Fibroblast of mammary gland (primary cell): Measurements from ENCODE around the gene PDE3A.
A peak's percentile ranks its signal among the peaks of the same experiment; 100 is the strongest.
"Not testable (repeated sequence)": the region's sequence is repeated elsewhere in the genome, so short reads cannot be mapped to it uniquely, and the experiment has no call there.

Experiments
- DNase-seq: peaks from one replicate; pipeline ENCODE4 v3.0.0-alpha.2; 2010; ENCODE audit warnings: low read depth
- H3K4me3 ChIP-seq: 2 replicates; pipeline ENCODE4 v1.5.1; 2011; ENCODE audit warnings: low read depth, mild to moderate bottlenecking, low read length, moderate library complexity; ENCODE audit not compliant: control insufficient read depth
- TF ChIP-seq, protein P1 (sequence below): conservative IDR thresholded peaks from 2 replicates; pipeline ENCODE4 v1.5.1; 2011; ENCODE audit warnings: low read depth, low read length, inconsistent platforms; ENCODE audit not compliant: control insufficient read depth, insufficient read depth

PDE3A gene

DNA sequence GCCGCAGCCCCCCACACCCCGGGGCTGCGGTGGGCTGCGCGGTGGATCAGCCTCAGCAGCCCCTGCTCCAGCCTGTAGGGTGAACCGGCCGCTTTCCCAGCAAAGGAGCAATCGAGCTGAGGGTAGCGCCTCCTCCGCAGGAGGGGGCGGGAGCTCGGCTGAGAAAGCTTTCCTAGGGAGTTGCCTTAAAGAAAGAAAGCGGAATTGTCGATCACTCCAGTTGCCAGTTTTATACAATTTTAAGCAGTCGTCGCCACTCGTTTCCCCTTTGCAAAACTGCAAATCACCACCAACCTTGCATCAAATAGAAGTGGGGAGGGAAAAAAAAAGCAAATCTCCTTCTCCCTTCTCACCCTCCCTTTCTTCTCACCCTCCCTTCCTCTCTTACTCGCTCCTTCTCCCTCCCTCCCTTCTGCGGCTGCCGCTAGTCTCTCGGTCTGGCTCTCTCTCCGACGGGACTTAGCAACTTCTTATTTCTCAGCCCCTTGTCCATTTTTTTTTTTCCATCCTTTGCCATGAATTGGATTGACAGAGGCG lies at the start of gene PDE3A:
Gene PDE3A, plus strand, starts transcription at position 424 of the 537 bp plus-strand sequence. CDS start 748 bp downstream, outside the sequence.
- peak; percentile 78 for DNase-seq
- TF ChIP-seq, protein P1, sequence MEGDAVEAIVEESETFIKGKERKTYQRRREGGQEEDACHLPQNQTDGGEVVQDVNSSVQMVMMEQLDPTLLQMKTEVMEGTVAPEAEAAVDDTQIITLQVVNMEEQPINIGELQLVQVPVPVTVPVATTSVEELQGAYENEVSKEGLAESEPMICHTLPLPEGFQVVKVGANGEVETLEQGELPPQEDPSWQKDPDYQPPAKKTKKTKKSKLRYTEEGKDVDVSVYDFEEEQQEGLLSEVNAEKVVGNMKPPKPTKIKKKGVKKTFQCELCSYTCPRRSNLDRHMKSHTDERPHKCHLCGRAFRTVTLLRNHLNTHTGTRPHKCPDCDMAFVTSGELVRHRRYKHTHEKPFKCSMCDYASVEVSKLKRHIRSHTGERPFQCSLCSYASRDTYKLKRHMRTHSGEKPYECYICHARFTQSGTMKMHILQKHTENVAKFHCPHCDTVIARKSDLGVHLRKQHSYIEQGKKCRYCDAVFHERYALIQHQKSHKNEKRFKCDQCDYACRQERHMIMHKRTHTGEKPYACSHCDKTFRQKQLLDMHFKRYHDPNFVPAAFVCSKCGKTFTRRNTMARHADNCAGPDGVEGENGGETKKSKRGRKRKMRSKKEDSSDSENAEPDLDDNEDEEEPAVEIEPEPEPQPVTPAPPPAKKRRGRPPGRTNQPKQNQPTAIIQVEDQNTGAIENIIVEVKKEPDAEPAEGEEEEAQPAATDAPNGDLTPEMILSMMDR: peak; percentile 18
- H3K4me3 ChIP-seq: peak within 1 kb of the TSS; percentile 82

DNA sequence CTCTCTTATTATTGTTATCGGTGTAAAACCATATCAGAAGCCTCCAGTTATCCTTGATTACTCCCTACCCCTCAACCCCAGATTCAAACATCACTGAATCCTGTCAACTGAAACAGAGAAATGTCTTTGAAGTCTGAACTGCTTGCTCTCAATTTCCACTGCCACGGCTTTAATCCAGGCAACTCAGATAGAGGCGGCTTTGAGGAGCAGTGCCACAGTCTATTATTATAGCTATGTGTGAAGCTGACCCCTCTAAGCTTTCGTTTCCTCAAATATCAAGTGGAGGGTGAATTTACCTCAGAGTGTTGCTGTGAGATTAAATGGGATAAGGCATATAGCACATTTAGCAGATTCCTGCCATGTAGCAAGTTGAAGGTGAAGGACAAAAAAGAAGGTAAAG lies 49.0 kb upstream of the PDE3A start:
- TF ChIP-seq, protein P1: no peak
- H3K4me3 ChIP-seq: no peak overlapping the region
- no peak for DNase-seq

DNA sequence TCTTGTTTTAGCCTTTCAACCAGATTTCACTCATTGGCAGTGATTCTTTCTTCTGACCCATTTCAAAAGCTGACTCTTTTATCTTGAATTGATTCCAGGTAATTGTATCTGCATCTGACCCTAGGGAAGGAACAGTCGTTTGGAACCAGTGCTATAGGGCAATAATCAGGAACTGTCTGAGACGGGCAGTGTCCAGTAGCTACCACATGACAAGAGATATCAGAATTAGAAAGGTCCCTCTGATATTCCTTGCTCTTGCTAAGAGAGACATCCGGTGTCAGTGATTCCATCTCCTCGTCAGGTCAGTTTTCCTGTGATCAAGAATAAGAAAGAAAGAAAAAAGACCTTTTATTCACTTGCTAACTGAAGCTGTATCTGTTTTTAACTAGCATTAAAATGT lies 47.8 kb upstream of the PDE3A start:
- no peak for DNase-seq
- TF ChIP-seq, protein P1: no peak
- no peak overlapping the region for H3K4me3 ChIP-seq

DNA sequence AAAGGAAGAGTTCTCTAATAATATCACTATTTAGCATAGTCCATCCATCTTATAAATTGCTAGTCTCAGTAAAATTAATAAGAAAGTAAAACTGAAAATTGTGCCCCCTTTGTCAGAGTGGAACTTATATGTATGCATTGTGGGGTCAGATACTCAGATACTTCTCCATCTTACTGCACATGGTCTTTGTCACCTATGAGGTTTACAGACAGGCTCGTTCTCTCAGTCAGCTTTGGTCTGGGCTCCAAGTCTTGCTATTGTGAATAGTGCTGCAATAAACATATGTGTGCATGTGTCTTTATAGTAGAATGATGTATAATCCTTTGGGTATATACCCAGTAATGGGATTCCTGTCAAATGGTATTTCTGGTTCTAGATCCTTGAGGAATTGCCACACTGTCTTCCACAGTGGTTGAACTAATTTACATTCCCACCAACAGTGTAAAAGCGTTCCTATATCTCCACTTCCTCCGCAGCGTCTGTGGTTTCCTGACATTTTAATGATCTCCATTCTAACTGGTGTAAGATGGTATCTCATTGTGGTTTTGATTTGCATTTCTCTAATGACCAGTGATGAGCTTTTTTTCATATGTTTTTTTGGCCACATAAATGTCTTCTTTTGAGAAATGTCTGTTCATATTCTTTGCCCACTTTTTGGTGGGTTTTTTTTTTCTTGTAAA lies 37.4 kb upstream of the PDE3A start:
- not testable (repeated sequence) for DNase-seq, H3K4me3 ChIP-seq

DNA sequence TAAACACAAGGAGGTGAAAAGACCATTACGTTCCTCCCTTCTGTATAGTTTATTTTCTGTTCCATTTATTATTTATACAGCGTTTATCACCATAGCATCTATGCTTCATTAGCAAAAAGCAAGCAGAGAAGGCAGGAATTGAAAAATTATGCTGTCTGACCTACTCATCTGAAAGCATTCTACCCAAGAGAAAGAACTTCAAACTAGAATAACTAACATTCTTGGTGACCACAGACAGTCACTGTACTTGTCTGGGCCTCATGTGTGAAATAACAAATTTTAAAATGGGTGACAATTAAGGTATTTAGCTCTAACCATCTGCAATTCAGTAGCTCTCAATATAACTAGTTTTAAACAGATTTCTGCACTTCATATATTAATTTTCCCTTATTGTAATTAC lies 29.3 kb upstream of the PDE3A start:
- H3K4me3 ChIP-seq: no peak overlapping the region
- no peak for DNase-seq
- TF ChIP-seq, protein P1: no peak

DNA sequence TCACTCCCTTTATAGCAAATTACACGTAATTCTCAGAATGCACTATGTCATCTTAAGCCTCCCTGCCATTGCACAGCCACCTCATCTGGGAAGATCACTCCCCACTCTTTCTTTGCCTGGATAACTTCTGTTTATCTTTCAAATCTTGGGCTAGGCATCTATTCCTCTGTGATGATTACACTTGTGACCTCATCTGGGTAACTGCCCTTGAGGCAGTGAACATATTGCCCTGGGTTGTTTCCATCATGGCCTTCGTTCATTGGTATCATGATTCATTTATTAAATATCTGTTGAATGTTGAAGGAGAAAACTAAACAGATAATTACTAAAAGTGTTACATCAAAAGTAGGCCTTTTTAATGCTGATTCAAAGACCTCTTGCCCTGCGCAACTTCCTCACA lies 26.2 kb upstream of the PDE3A start:
- no peak overlapping the region for H3K4me3 ChIP-seq
- TF ChIP-seq, protein P1: no peak

DNA sequence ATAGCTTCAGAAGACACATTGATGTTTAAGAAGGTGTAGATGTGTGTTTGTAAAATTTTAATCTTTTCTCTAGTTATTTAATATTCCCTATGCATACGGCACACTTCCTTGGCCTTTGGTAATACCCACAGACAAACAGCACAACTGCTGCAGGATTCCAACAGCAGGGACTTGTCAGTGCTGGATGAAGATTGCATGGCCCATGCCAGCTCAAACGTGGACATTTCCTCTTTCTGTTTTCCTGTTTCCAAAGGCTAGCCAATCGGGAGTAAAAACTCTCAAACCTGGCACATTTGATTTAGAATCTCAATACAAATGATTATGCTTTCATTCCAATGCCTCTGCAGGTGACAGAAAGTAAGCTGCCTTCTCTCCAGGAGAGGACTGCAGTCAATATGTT lies 22.5 kb upstream of the PDE3A start:
- TF ChIP-seq, protein P1: no peak
- H3K4me3 ChIP-seq: no peak overlapping the region
- DNase-seq: no peak

More for the DNA sequence above, 26.2 kb upstream of the PDE3A start:
- peak; percentile 57 for DNase-seq
